Daoy (cell line): Measurements from ENCODE around the gene PLAA. TPM values are rescaled to one million over a fixed set of nuclear protein-coding genes. Genes with fewer than 3 reads are reported as not detected.
A peak's percentile ranks its signal among the peaks of the same experiment; 100 is the strongest.

ENCODE experiments used
- DNase-seq: peaks from one replicate; pipeline ENCODE4 v3.0.0-alpha.2; 2015; ENCODE audit warnings: low read depth
- total RNA-seq: library from RNA; depleted of rRNA; stranded (reverse); fragments of >200 nt; shearing (Covaris generic); gene quantifications from 2 replicates; pipeline ENCODE4 v1.2.3, GENCODE V29; 2014; rRNA removed

PLAA gene
- total RNA-seq = 78.0 and 108 TPM in 2 replicates

- DNase-seq = peak; percentile 98
Observed at GRCh38 chr9:26946753-26947727, at the start of gene PLAA. PLAA (minus strand) TSS chr9:26947242; CDS start chr9:26947045, 197 bp downstream.

GRCh38 chr9:26995810-26996209 is 48.8 kb upstream of the PLAA start:
- DNase-seq = no peak

GRCh38 chr9:26983340-26983739 is 36.3 kb upstream of the PLAA start:
- no peak for DNase-seq

- DNase-seq = peak; percentile 62
Observed at GRCh38 chr9:26975728-26976707, 29.0 kb upstream of the PLAA start.

- no peak for DNase-seq
Observed at GRCh38 chr9:26974927-26975326, 27.9 kb upstream of the PLAA start.

GRCh38 chr9:26973989-26974388 is 26.9 kb upstream of the PLAA start:
- DNase-seq = no peak

GRCh38 chr9:26971721-26972120 is 24.7 kb upstream of the PLAA start:
- DNase-seq = no peak

- no peak for DNase-seq
Observed at GRCh38 chr9:26956860-26957233, 9.8 kb upstream of the PLAA start.

- peak; percentile 98 for DNase-seq
Observed at GRCh38 chr9:26955921-26956859, 9.1 kb upstream of the PLAA start, which contains the start of gene IFT74. IFT74 (plus strand) TSS chr9:26956412; CDS start chr9:26961968, 5,556 bp downstream.

- DNase-seq = no peak
Observed at GRCh38 chr9:26955222-26955903, 8.3 kb upstream of the PLAA start.

- DNase-seq = peak; percentile 43
Observed at GRCh38 chr9:26954050-26954508, 7.0 kb upstream of the PLAA start.

- DNase-seq = no peak
Observed at GRCh38 chr9:26951794-26952193, 4.8 kb upstream of the PLAA start.

- DNase-seq = no peak
Observed at GRCh38 chr9:26950521-26950920, 3.5 kb upstream of the PLAA start.

GRCh38 chr9:26949637-26950069 is 2.6 kb upstream of the PLAA start:
- peak; percentile 52 for DNase-seq

- DNase-seq = peak; percentile 25
Observed at GRCh38 chr9:26947736-26948135, 694 bp upstream of the PLAA start.

GRCh38 chr9:26945591-26945990 is 1.5 kb downstream of the PLAA start:
- DNase-seq = no peak

- no peak for DNase-seq
Observed at GRCh38 chr9:26940779-26941178, 6.3 kb downstream of the PLAA start.

GRCh38 chr9:26939955-26940711 is 6.9 kb downstream of the PLAA start:
- DNase-seq = no peak

GRCh38 chr9:26937816-26938371 is 9.1 kb downstream of the PLAA start:
- DNase-seq = no peak
